HG03521 (cell line): ENCODE results near the gene KLHL36.

ENCODE experiments used
- ATAC-seq: cut with Tn5 transposase; IDR thresholded peaks from one replicate; pipeline ENCODE4 v1.9.1; 2021; ENCODE audit warnings: mild to moderate bottlenecking, moderate library complexity; ENCODE audit not compliant: unreplicated experiment

KLHL36 gene

DNA sequence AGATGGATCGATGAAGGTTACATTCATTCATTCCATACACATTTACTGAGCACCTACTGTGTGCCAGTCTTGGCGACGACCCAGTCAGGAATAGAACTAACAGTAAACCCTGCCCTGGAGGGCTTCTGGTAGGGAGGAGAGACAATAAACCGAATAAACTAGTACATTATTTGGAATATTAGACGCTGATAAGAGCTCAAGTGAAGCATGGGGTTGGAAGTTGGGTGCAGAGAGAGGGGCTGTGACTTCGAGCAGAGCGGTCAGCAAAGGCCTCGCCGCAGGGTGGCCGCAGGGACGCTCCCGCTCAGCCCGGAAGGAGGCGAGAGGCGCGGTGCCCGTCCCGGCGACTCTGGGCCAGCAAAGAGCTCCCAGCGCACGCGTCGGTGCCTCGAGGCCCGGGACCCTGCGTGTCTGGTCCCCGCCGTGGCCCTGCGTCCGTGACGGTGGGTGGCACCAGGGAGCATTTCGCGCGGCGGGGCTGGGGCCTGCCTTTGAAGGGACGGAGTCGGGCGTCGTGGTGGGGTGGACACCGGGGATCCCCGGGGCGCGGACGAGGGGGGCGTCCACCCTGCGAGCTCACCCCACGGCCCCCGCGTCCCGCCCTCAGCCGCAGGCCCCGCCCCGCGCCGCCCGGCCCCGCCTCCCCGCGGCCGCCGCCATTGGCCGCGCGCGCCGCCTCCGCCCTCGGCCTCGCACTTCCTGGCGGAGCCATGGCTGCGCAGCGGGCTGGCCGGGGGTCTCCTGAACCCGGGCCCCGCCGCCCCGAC, at the start of gene KLHL36:
Gene KLHL36, plus strand, starts transcription at position 684 of the 767 bp plus-strand sequence. CDS start 2,357 bp downstream, outside the sequence.
- ATAC-seq: peak; percentile 86

DNA sequence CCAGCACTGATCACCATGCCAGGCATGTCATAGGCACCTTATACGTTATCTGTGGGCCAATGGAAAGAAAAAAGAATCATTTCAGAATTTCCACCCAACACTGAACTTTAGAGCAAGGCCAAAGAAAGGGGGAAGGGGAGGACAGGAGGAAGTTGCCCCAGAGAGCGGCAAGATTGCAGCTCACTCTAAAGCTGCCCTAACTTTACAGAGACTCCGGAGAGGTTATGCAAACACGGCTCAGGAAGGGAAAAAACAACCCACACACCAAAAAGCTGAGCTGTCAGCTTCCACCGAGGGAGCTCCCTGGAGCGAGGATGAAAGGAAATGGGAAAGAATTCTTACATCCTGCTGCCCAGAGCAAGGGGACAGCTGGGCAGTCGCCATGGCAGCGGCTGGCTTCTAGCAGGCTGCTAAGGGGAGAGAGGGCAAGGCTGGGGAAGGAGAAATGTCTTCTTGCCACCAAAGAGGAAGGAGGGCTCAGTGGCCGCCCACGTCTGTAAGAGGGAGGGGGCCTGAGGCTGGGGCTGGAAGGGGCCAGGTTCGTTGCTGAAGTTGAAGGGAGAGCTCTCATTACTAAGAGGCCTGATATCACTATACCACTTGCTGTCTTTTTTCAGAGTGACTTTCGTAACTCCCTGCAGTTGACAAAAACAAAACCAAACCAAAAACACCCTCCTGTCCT, 48.6 kb upstream of the KLHL36 start:
- ATAC-seq: peak; percentile 26

DNA sequence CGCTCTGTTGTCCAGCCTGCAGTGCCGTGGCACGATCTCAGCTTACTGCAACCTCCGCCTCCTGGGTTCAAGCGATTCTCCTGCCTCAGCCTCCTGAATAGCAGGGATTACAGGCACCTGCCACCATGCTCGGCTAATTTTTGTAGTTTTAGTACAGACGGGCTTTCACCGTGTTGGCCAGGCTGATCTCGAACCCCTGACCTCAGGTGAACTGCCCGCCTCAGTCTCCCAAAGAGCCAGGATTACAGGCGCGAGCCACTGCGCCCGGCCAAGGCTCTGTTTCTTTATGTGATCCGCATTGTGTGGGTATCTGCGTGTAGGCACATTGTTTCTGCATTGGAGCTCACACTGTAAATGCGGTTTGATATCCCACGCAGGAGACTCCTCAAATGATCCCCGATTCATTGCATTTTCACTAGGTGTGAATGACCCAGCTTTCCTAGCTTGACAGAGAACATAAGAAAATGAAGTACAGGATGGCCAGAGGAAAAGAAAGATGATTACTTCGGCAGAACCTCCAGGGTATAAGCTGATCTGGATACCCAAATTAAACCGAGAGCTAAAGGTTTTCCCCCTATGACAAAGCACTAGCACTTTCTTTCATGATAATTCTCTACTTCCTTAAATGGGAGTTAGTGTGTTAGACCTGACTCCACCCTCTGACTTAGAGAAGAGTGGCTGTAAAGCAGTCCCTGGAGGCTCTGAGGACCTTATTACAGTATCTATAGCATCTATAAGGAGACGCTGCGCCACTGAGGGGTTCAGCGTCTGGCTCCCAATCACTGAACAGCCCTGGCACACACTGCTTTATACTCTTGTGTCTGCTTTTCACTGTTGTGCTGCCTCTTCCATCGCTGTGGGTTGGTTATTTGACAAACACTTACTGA, 47.7 kb upstream of the KLHL36 start:
- peak; percentile 68 for ATAC-seq

DNA sequence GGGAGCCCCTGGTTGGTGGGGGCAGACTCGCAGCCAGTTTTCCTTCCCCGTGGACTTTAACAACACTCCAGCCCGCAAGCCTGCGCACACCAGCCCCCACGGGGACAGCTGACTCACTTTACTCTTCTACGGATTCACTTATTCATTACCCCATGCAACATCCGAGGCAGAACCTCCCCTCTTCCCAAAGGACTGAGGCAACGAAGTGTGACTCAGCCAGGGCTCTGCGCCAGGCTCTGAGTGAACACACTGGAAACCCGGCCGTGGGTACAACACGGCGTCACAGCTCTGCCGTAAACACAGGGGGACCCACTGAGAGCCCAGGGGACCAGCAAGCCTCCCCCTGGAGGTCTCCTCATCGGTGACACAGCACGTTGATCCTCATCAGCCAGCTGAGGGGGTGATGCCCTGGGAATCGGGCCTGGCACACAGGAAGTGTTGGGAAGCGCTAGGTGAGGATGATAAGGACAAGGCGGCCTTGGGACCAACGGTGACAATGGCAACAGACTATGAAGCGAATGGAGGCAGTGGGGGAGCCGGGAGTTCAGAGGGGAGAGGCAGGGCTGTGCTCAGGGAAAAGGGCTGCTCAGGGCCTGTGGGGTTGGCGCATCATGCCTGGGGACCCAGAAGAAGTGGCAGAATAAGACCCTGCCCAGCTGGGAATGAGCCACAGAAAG, 45.0 kb upstream of the KLHL36 start:
- no peak for ATAC-seq

DNA sequence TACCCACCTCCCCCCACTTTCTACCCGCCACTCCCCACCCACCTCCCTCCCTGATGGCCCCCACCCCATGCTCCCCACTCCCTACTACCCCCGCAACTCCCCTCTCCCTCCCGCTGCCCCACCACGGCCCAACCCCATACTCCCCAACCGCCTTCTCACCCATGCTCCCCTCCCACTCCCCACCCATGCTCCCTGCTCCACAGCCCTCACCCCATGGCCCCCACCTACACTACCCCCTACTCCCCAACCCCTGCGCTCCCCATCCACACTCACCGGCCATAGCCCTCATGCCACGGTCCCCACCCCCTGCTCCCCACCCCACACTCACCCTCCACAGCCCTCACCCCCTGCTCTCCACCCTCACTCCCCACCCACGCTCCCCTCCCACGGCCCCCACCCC, 44.4 kb upstream of the KLHL36 start:
- no peak for ATAC-seq

DNA sequence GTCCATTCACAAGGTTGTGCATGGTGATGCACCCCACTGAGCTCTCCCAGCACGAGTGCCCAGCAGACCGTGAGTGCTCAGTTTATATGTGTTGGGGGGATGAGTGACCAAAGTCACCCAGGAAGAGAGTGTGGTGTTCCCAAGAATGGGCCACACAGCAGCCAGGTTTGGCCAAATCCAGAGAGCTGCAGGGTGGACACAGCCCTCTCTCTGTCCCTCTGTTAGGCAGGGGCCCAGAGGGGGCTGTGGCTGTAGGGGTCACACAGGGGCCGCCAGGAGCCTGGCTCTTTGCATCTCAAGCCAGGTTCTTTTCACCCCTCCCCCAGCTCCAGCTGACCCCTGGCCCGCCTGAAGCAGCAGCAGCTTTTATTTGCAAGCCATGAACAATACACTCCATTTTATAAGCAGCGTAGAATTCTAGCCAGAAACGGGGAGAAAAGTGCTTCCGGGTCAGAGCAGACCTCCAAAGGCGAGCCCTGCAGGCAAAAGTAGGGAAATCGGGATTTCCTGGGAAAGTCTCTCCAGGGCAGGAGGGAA, 43.8 kb upstream of the KLHL36 start:
- no peak for ATAC-seq

DNA sequence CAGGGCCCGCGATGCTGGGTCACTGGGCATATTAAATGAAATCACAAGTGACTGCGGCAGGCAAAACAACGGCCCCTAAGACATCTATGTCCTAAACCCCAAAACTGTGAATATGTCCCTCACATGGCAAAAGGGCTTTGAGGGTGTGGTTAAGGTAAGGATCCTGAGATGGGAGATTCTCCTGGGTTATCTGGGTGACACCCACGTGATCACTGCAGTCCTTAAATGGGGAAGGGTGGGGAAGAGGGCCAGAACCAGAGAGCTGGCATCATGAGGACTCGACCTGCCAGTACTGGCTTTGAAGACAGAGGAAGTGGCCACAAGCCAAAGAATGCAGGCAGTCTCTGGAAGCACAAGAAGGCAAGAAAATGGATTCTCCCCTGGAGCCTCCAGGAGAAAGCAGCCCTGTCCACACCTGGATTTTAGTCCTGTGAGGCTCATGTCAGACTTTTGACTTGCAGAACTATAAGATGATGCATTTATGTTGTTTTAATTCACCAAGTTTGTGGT, 42.9 kb upstream of the KLHL36 start:
- no peak for ATAC-seq

DNA sequence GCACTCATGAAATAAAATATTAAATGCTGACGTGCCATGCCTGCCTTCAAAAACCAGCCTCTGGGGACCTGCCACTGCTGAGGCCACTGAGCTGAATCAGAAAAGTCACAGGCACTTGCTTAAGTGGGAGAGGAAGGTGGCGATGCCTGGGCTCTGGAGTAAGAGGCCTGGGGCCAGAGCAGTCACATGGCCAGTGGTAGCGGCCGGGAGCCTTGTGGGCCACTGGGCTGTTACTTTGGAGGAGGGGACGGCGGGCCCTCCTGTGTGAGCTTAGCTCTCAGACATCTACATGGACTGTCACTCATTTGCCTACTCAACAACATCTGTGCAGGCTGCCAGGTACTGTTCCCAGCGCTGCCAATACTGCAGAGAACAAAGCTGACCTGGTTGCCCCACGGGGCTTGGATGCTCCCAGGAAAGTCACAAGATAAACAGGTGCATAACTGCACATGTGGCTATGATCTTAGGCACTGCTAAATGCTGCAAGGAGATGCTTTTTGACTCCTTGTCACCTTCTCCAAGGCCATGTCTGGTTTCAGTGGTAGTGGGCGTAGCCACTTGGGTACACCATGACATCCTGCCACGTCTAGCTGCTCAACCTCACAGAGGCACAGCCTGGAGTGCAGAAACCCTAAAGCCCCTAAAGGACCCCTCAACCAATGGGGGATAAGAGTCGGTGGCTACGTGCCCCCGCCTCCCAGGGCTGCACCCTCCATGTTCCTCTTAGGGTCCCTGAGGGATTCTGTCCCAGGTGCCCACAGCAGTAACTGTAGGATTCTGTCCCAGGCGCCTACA, 42.0 kb upstream of the KLHL36 start:
- no peak for ATAC-seq

DNA sequence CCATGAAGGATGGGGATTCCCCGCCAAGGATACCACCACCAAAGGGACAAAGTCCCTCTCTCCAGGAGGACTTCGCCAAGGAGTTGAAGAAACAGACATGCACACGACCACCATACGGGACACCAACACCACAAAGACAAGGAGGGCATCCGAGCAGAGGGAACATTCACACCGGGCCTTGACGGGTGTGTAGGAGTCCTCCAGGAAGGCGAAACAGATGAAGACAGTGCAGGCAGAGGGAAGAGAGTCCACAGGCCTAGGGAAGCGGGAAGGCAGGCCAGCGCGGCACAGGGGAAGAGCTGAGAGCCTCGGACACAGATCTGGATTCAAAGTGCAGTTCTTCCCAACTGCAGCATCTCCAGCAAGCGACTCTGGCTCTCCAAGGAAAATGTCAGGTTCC, 41.2 kb upstream of the KLHL36 start:
- ATAC-seq: no peak

DNA sequence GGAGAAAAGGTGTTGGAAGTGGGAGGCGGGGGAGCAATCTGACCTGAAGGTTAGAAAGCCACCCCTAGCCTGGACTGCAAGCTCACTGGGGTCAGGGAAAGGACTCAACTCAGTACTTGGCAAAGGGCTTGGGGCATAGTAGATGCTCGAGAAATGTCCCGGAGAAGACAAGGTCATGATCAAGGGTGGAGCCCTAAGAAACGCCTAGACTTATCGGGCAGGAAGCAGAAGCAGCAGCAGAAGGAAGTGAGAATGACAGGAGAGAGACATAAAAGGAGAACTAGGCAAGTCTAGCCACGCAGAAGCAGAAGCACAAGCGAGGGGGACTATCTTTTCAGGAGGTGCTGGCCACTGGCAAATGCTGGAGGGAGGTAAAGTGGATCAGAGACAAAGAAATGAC, 40.6 kb upstream of the KLHL36 start:
- ATAC-seq: no peak

DNA sequence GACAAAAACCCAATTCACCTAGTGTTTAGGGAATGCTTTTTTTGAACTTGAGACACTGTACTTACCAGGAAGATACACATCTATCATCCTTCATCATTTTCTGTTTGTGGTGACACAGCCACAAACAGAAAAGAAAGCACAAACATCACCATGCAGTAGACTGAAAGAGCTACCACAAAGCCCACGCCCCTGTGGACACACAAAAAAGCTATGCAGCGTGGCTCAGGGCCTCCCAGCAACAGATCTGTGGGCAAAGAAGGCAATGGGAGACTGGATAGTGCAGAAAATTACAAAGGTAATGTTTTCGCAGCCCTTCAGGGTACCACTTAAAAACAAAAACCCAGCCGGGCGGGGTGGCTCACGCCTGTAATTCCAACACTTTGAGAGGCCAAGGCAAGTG, 40.0 kb upstream of the KLHL36 start:
- no peak for ATAC-seq

DNA sequence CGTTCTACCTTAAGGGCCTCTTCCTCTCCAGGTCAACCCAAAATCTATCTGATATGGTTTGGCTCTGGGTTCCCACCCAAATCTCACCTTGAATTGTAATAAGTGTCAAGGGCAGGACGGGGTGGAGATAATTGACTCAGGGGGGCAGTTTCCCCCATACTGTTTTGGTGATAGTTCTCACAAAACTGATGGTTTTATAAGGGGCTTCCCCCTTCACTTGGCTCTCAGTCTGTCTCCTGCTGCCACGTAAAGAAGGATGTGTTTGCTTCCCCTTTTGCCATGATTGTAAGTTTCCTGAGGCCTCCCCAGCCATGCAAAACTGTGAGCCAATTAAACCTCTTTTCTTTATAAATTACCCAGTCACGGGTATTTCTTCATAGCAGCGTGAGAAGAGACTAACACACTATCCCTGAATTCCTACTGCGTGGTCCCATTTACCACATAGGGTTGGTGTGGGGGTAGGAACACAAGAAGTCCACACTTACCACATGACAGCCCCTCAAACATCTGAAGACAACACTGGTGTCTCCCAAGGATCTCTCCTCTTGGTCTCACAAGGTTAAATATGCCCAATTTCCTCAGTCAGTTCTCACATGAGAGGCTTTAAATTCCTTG, 38.6 kb upstream of the KLHL36 start:
- no peak for ATAC-seq

DNA sequence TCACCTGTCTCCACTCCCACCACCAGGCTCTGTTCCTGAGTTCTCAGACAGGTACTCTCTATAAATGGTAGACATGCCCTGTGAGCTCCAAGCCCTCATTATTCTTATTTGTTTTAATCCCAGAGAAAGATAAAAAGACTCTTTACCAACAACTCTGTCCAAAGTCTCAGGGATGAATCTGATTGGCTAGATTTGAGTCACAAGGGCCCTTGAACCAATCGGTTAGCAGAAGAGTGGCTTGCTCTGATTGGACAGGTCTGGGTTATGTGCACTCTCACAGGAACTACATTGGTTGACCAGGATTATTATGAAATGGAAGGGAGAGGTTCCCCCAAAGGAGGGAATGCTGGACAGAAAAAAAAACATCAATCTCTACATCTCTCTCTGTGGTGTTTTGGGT, 37.9 kb upstream of the KLHL36 start:
- no peak for ATAC-seq

DNA sequence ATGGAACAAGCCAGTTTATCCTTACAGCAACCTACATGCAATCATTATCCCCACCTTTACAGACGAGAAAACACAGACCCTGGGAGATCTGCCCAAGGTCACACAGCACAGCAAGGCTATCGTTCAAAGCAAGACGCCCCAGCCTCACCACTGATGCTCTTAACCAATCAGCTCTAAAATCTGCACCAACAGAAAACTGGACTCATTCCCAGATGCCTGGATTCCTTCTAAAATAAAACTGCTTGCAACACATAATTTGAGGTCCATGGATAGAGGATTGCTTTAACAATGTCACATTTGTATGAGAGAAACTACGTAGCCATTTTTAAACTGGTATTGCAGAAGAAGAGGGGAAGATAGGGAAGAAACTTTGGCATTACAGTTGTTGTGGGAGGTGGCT, 37.3 kb upstream of the KLHL36 start:
- ATAC-seq: no peak

DNA sequence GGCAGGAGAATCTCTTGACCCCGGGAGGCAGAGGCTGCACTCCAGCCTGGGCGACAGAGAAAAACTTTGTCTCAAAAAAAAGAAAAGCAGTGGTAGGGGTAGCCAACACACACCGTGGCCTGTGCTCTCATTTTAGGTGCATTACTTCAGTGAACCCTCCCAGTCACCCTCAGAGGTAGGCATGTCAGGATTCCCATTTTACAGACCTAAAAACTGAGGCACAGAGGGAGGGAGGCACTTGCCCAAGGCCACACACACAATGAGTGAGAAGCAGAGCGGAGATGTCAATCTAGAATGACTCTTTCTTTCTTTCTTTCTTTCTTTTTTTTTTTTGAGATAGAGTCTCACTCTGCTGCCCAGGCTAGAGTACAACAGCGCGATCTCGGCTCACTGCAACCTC, 35.6 kb upstream of the KLHL36 start:
- ATAC-seq: no peak

DNA sequence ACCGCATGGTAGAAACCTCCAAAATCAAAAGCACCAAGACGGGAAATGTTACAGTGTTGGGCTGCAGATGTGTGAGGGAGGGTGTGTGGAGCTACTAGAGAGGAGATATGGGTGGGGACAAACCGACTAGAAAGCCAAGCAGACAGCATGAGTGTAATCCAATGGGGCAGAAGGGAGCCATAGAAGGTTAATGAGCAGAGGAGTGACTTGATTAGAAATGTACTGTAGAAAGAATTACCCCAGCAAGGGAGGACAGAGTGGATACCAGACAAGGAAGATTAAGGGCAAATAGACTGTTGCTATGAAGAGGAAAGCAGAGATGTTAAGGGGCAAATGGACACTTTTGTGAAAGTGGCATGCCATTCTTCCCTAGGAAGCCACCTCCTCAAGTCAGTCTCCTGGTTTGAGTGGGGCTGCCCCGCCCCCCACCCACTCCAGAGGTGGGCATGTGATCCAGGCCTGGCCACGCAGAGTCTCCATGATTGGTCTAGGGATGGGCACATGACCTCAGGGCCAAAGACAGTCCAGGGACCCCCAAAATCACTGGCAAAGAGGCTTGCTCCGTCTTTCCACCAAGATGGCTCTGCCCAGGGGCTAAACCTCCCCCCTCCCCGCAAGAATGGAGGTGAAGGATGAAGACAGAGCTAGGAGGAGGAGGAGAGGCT, 34.8 kb upstream of the KLHL36 start:
- ATAC-seq: no peak

DNA sequence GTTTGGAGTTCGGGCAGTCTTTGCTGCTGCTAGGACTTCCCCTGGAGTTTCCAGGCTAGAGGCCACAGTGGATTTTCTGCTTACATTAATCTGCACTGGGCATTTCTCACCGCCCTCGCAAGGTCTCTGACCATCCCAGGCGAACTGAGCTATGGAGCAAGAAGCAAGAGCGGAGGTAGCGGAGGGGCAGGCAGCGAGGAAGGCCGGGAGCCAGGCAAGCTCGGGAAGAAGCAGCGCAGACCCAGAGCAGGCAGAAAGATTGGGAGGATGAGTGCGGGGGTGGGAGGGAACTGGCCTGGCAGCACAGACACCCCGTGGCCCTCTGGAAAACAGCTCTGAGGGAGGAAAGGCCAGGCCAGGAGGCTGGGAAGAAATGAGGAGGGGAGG, 34.2 kb upstream of the KLHL36 start:
- no peak for ATAC-seq

DNA sequence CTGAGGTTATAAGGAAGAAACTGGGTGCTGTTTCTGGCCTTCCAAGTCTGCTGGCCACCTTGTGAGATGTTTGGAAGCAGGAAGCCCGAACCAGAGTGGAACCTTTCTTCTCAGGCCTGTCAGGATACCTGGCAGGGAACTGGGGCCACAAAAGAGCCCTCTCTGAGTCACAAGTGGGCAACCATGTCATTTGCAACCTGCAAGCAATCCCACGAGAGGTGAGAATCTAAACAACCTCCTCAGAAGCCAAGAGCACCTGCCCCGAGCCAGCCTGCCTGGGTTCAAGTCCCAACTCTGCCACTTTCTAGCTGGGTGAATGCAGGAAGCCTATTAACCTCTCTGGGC, 33.7 kb upstream of the KLHL36 start:
- ATAC-seq: no peak
